ENCODE measurements around the gene SNED1.

DNA sequence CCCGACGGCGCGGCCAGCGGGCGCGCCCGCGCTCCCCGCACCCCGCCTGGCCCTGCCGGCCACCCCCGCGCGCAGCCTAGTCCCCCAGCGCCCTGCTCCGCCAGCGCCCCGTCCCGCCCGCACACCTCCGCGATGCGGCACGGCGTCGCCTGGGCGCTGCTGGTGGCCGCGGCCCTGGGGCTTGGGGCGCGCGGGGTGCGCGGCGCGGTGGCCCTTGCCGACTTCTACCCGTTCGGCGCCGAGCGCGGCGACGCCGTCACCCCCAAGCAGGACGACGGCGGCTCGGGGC, 232 bp downstream of the SNED1 start:
- TF ChIP-seq CTCF (IDR thresholded peaks at IDR 0.05; ENCODE audit: low read depth, low read length, poor library complexity, severe bottlenecking): no peak
- TF ChIP-seq EZH2phosphoT487 (IDR thresholded peaks at IDR 0.05; ENCODE audit: borderline replicate concordance, low read length): no peak

Measured in DOHH2 (cell line).